ENCODE data around the gene TRIM13.

DNA sequence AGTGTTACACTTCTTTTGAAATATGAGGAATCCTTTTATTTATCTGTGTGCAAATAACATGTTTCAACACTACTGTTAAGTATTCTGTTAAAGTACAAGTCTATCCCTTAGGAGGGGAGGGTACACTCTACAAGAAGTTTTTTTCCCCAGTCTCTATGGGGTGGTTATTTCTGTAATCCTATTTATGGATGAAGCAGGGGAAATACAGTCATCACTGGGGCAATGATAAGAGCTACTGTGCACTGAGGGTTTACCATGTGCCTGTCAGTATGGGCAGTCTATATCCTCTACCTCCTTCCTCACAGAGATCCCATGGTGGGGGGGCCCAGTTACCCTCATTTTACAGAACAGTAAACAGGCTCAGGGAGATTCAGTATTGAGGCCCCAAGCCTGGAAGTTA, 16.6 kb upstream of the TRIM13 start:
- no peak for TF ChIP-seq SUZ12 (IDR thresholded peaks at IDR 0.05)
- TF ChIP-seq FOXK2 (IDR thresholded peaks at IDR 0.05), result no peak
- TF ChIP-seq SP1 (IDR thresholded peaks at IDR 0.05), result no peak
- TF ChIP-seq FOXM1 (IDR thresholded peaks at IDR 0.05; ENCODE audit: borderline replicate concordance), result no peak
- TF ChIP-seq ELF4 (IDR thresholded peaks at IDR 0.05), result no peak
- no peak for TF ChIP-seq CTBP1 (IDR thresholded peaks at IDR 0.05; ENCODE audit: borderline replicate concordance)
- TF ChIP-seq TARDBP (IDR thresholded peaks at IDR 0.05), result no peak
- no peak for TF ChIP-seq NFRKB (IDR thresholded peaks at IDR 0.05)
- no peak for TF ChIP-seq FOXA1 (IDR thresholded peaks at IDR 0.05)
- TF ChIP-seq, protein P1, sequence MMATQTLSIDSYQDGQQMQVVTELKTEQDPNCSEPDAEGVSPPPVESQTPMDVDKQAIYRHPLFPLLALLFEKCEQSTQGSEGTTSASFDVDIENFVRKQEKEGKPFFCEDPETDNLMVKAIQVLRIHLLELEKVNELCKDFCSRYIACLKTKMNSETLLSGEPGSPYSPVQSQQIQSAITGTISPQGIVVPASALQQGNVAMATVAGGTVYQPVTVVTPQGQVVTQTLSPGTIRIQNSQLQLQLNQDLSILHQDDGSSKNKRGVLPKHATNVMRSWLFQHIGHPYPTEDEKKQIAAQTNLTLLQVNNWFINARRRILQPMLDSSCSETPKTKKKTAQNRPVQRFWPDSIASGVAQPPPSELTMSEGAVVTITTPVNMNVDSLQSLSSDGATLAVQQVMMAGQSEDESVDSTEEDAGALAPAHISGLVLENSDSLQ (IDR thresholded peaks at IDR 0.05), result no peak
- no peak for TF ChIP-seq HDGF (IDR thresholded peaks at IDR 0.05; ENCODE audit: borderline replicate concordance)
- no peak for TF ChIP-seq LEF1 (IDR thresholded peaks at IDR 0.05; ENCODE audit: borderline replicate concordance)

Data from HEK293T (cell line).